MM.1S (cell line): ENCODE data around the gene TAS2R5.

ENCODE experiments used
- DNase-seq: peaks from one replicate; pipeline ENCODE4 v3.0.0-alpha.2; 2015
- H2AFZ ChIP-seq: fragments of 300-600 bp; sonication (generic); 2 replicates; pipeline ENCODE4 v1.6.0; 2016; ENCODE audit warnings: antibody characterized with exemption, low read length
- H3F3A ChIP-seq: fragments of 300-600 bp; sonication (generic); 2 replicates; pipeline ENCODE4 v1.6.1; 2016; ENCODE audit warnings: mild to moderate bottlenecking, antibody characterized with exemption, low read length, moderate library complexity, mixed read lengths; ENCODE audit not compliant: insufficient read depth
- H3K27ac ChIP-seq: fragments of 300-600 bp; sonication (generic); 2 replicates; pipeline ENCODE4 v1.5.1; 2016; ENCODE audit warnings: mild to moderate bottlenecking, low read length
- H3K27me3 ChIP-seq: fragments of 300-600 bp; sonication (generic); replicated peaks from 2 replicates; pipeline ENCODE4 v1.6.0; 2016; ENCODE audit warnings: low read length; ENCODE audit not compliant: insufficient read depth
- H3K36me3 ChIP-seq: fragments of 300-600 bp; sonication (generic); replicated peaks from 2 replicates; pipeline ENCODE4 v1.6.1; 2016; ENCODE audit warnings: mild to moderate bottlenecking, low read length, mixed read lengths; ENCODE audit not compliant: insufficient read depth
- H3K4me1 ChIP-seq: fragments of 300-600 bp; sonication (generic); 2 replicates; pipeline ENCODE4 v1.6.1; 2016; ENCODE audit warnings: low read length, mixed read lengths
- H3K4me2 ChIP-seq: fragments of 300-600 bp; sonication (generic); 2 replicates; pipeline ENCODE4 v1.6.0; 2016; ENCODE audit warnings: low read depth, low read length
- H3K4me3 ChIP-seq: fragments of 300-600 bp; sonication (generic); 2 replicates; pipeline ENCODE4 v1.5.1; 2016; ENCODE audit warnings: low read length, mixed read lengths
- H3K79me2 ChIP-seq: fragments of 300-600 bp; sonication (generic); 2 replicates; pipeline ENCODE4 v1.6.1; 2016; ENCODE audit warnings: mixed run types, low read length, mixed read lengths
- H3K9ac ChIP-seq: fragments of 300-600 bp; sonication (generic); 2 replicates; pipeline ENCODE4 v1.6.1; 2016; ENCODE audit warnings: low read length, mixed read lengths
- H3K9me2 ChIP-seq: fragments of 300-600 bp; sonication (generic); replicated peaks from 2 replicates; pipeline ENCODE4 v1.6.1; 2016; ENCODE audit warnings: mild to moderate bottlenecking, low read length, mixed read lengths; ENCODE audit not compliant: insufficient read depth
- H3K9me3 ChIP-seq: fragments of 300-600 bp; sonication (generic); replicated peaks from 2 replicates; pipeline ENCODE4 v1.6.1; 2016; ENCODE audit warnings: mild to moderate bottlenecking, low read length, mixed read lengths; ENCODE audit not compliant: insufficient read depth
- H4K20me1 ChIP-seq: fragments of 300-600 bp; sonication (generic); 2 replicates; pipeline ENCODE4 v1.6.1; 2016; ENCODE audit warnings: mild to moderate bottlenecking, low read length, moderate library complexity, mixed read lengths; ENCODE audit not compliant: insufficient read depth
- CTCF ChIP-seq: fragments of 300-600 bp; sonication (generic); IDR thresholded peaks from 2 replicates; pipeline ENCODE4 v1.5.1; 2016; ENCODE audit warnings: antibody characterized with exemption, low read length, mixed read lengths
- EZH2 ChIP-seq: fragments of 300-600 bp; sonication (generic); optimal IDR thresholded peaks from 2 replicates; pipeline ENCODE3; 2017; ENCODE audit warnings: low read depth, mild to moderate bottlenecking, antibody characterized with exemption, low read length, mixed read lengths
- EZH2phosphoT487 ChIP-seq: fragments of 300-600 bp; sonication (generic); IDR thresholded peaks from 2 replicates; pipeline ENCODE4 v1.6.1; 2018; ENCODE audit warnings: antibody characterized with exemption, low read length

Gene TAS2R5

GRCh38 chr7:141837683-141838082, 47.7 kb downstream of the TAS2R5 start:
- Histone ChIP-seq H3K9ac (no peak overlapping the region), H3K9me3 (no peaks in the 10 kb centered on the region), H3K4me3 (no peak overlapping the region), H3K27me3 (no peaks in the 10 kb centered on the region), H3K79me2 (no peaks in the 10 kb centered on the region), H2AFZ (no peak overlapping the region), H4K20me1 (no peaks in the 10 kb centered on the region), H3K27ac (no peak overlapping the region), H3K9me2 (no peaks in the 10 kb centered on the region), H3K4me1 (no peaks in the 10 kb centered on the region), H3F3A (no peaks in the 10 kb centered on the region), H3K4me2 (no peak overlapping the region), H3K36me3 (no peaks in the 10 kb centered on the region)
- TF ChIP-seq EZH2 (no peak), EZH2phosphoT487 (no peak), CTCF (no peak)
- no peak for DNase-seq

GRCh38 chr7:141838581-141838980, 48.6 kb downstream of the TAS2R5 start:
- Histone ChIP-seq H3K27me3 (no peaks in the 10 kb centered on the region), H2AFZ (no peak overlapping the region), H3K36me3 (no peaks in the 10 kb centered on the region), H3K4me1 (no peaks in the 10 kb centered on the region), H4K20me1 (no peaks in the 10 kb centered on the region), H3K9me3 (no peaks in the 10 kb centered on the region), H3K4me2 (no peak overlapping the region), H3K79me2 (no peaks in the 10 kb centered on the region), H3K9ac (no peak overlapping the region), H3K4me3 (no peak overlapping the region), H3F3A (no peaks in the 10 kb centered on the region), H3K27ac (no peak overlapping the region), H3K9me2 (no peaks in the 10 kb centered on the region)
- no peak for DNase-seq
- TF ChIP-seq EZH2 = no peak
- no peak for TF ChIP-seq CTCF

- Histone ChIP-seq H3K4me3 (no peak overlapping the region), H3K9me3 (no peaks in the 10 kb centered on the region), H3K4me2 (no peak overlapping the region), H4K20me1 (no peaks in the 10 kb centered on the region), H3K79me2 (no peaks in the 10 kb centered on the region), H3F3A (no peaks in the 10 kb centered on the region), H3K27ac (no peak overlapping the region), H3K9ac (no peak overlapping the region), H3K27me3 (no peaks in the 10 kb centered on the region), H3K4me1 (no peaks in the 10 kb centered on the region), H2AFZ (no peak overlapping the region), H3K36me3 (no peaks in the 10 kb centered on the region), H3K9me2 (no peaks in the 10 kb centered on the region)
- TF ChIP-seq CTCF (no peak), EZH2phosphoT487 (no peak), EZH2 (no peak)
- no peak for DNase-seq
Measured at GRCh38 chr7:141839256-141839655, 49.2 kb downstream of the TAS2R5 start.

- Histone ChIP-seq H3K79me2 (no peaks in the 10 kb centered on the region), H3K36me3 (no peaks in the 10 kb centered on the region), H3K9me3 (no peaks in the 10 kb centered on the region), H3K27ac (no peak overlapping the region), H3K4me3 (no peak overlapping the region), H3K4me2 (no peak overlapping the region), H3K9ac (no peak overlapping the region), H3F3A (no peaks in the 10 kb centered on the region), H3K27me3 (no peaks in the 10 kb centered on the region), H3K9me2 (no peaks in the 10 kb centered on the region), H3K4me1 (no peaks in the 10 kb centered on the region), H4K20me1 (no peaks in the 10 kb centered on the region), H2AFZ (no peak overlapping the region)
- no peak for DNase-seq
- TF ChIP-seq CTCF (no peak), EZH2 (no peak), EZH2phosphoT487 (no peak)
Measured at GRCh38 chr7:141840708-141841107, 50.7 kb downstream of the TAS2R5 start.
